HG02623 (cell line): ENCODE results near the gene ZCCHC24.

ENCODE experiments used
- ATAC-seq: cut with Tn5 transposase; IDR thresholded peaks from one replicate; pipeline ENCODE4 v1.9.1; 2021; ENCODE audit warnings: moderate library complexity; ENCODE audit not compliant: unreplicated experiment

ZCCHC24 gene

GRCh38 chr10:79431891-79432831 lies 13.3 kb downstream of the ZCCHC24 start:
- no peak for ATAC-seq

GRCh38 chr10:79431428-79431827 lies 14.0 kb downstream of the ZCCHC24 start:
- ATAC-seq: no peak

DNA sequence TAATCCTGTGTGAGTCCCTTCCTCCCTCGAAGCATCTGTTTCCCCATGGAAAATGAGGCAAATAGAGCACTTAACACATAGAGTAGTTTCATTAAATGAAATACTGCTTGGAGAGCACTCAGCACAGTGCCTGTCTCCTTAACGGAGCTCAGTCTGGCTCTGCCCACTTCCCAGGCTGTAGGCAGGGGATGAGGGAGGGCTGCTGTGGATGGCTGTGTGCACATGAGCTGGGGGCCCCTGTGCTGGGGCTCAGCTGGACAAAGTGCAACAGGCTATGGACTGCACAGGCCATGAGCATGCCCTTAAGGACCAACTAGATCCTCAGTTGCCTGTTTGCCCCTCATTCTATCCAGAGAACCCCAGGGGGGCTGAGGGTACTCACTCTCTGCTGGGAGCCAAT lies 14.5 kb downstream of the ZCCHC24 start:
- no peak for ATAC-seq

DNA sequence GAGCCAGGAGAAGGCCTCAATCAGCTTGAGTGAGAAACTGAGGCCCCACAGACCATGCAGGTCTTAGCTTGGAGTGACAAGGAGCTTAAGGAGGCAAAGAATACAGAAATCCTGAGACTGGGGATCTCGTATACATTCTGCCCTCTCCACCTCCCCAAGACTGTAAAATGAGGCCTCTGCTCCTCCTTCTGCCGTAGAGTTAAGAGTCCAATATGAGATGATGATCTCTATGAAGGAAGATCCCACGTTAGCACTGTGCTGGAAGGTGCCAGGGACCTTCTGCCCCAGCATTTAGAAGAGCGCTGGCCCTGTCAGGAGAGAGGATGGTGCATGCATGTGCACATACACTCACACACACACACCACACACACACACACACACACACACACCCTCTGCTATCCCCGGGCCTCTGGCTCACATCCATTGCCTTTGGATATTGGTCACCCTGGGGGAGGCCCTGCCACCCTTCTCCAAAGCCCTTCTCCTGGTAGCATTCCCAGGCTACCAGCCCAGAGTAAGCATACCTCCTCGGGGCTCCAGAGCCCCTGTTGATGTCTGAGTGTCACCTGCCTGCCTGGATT lies 15.0 kb downstream of the ZCCHC24 start:
- no peak for ATAC-seq

- ATAC-seq: no peak
Measured at GRCh38 chr10:79429751-79430150, 15.7 kb downstream of the ZCCHC24 start.

DNA sequence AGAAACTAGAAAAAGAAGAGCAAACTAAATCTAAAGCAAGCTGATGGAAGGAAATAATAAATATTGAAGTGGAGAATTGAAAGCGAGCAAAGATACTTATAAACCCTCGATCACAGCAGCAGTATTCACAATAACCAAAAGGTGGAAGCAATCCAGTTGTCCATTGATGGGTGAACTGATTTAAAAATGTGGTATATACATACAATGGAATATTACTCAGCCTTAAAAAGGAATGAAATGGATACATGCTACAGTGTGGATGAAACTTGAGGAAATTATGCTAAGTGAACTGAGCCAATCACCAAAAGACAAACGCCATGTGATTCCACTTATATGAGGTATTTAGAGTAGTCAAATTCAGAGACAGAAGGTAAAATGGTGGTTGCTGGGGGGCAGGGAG lies 17.5 kb downstream of the ZCCHC24 start:
- no peak for ATAC-seq

DNA sequence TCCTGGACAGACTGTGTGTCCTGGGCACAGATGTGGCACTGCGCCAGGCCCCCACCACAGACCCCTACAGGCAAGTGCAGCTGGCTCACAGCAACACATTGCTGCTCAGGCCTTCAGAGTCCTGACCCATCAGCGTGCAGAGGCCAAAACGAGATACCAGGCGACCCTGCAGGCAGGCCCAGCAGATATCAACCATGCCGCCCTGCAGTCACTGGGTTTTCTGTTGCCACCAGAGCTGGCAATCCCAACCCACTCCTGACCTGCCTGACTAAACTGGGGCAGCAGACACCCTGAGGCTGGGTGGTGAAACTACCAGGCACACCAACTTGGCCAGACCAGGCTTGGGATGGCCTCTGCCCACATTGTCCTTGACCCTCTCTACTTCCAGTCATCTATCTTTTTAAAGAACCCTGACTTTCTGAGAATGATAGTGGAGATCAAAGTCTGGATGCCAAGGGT lies 20.3 kb downstream of the ZCCHC24 start:
- no peak for ATAC-seq

GRCh38 chr10:79424221-79425073 lies 21.0 kb downstream of the ZCCHC24 start:
- ATAC-seq: no peak

GRCh38 chr10:79422178-79422892 lies 23.1 kb downstream of the ZCCHC24 start:
- no peak for ATAC-seq

GRCh38 chr10:79420974-79421688 lies 24.3 kb downstream of the ZCCHC24 start:
- no peak for ATAC-seq

DNA sequence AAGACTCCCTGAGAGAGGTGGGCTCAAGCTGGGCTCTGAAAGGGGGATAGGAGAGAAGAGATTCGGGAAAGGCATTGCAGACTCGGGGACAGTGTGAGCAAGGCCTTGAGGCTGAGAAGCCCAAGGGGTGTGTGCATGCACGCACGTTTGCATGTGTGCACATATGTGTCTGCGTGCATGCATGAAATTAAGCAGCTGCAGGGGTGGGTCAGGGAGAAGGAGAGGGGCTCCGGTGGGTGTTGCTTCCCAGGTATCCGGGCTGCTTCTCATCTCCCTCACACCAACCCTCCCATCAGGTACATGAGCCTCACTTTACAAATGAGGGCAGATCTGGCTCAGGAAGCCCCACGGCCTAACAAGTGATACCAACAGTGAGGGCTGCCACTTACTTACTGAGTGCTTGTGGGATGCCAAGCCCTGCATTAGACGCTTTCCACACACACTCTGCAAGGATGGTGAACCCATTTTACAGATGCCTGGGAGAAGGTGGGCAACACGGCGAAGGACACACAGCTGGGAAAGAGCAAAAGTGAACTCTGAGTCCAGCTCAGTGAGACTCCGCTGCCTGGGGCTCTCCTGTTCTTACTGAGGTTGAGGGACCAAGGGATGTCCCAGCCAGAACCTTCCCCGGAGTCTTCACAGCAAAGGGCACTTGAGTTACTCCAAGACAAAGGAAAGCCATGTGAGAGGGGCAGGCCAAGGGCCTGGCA lies 26.4 kb downstream of the ZCCHC24 start:
- ATAC-seq: no peak

GRCh38 chr10:79418274-79418673 lies 27.1 kb downstream of the ZCCHC24 start:
- ATAC-seq: no peak

GRCh38 chr10:79417731-79418130 lies 27.7 kb downstream of the ZCCHC24 start:
- ATAC-seq: no peak

GRCh38 chr10:79417266-79417665 lies 28.2 kb downstream of the ZCCHC24 start:
- no peak for ATAC-seq

- ATAC-seq: no peak
Measured at GRCh38 chr10:79416578-79417255, 28.7 kb downstream of the ZCCHC24 start.

GRCh38 chr10:79415736-79416577 lies 29.5 kb downstream of the ZCCHC24 start:
- ATAC-seq: no peak

GRCh38 chr10:79414714-79415113 lies 30.7 kb downstream of the ZCCHC24 start:
- ATAC-seq: no peak

DNA sequence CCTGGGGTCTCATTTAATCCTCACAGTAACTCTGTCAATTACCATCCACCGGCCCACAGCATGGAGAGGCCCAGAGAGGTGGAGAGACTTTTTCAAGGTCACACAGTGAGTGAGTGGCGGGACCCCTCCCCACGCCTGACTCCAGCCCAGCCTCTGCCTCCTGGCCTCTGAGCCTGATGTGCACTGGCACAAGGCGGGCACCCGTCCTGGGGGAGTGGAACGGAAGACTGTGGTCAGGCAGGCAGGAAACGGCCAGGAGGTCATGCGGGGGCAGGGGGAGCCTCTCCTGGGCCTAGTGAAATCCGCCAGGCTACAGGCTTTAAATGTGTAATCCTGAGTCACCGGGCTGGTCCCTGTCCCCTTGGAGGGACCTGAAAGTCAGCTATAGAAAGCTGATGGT lies 32.2 kb downstream of the ZCCHC24 start:
- no peak for ATAC-seq
